CD4-positive, alpha-beta T cell treated with Interleukin-4 for 4 hours (primary cell): ENCODE data around the gene SPATA31D1.

Experiments
- DNase-seq: peaks from one replicate; pipeline ENCODE4 v3.0.0-alpha.2; 2020

Gene SPATA31D1

GRCh38 chr9:82024908-82025307, 36.3 kb downstream of the SPATA31D1 start:
- DNase-seq, result no peak

GRCh38 chr9:82031538-82032280, 43.1 kb downstream of the SPATA31D1 start:
- DNase-seq, result no peak

GRCh38 chr9:82034956-82035731, 46.6 kb downstream of the SPATA31D1 start:
- no peak for DNase-seq

GRCh38 chr9:82036086-82036485, 47.5 kb downstream of the SPATA31D1 start:
- DNase-seq, result no peak

GRCh38 chr9:82037126-82037525, 48.6 kb downstream of the SPATA31D1 start:
- no peak for DNase-seq

- DNase-seq, result no peak
Measured at GRCh38 chr9:82038897-82039296, 50.3 kb downstream of the SPATA31D1 start.
